Neural crest cell (in vitro differentiated cells): ENCODE data around the gene FOXP4. TPM values are rescaled to one million over a fixed set of nuclear protein-coding genes. Genes with fewer than 3 reads are reported as not detected.

ENCODE experiments used
- DNase-seq: peaks from one replicate; pipeline ENCODE4 v3.0.0; 2021; ENCODE audit warnings: low read depth, mixed read lengths, low spot score
- H3K27ac Mint-ChIP-seq: one replicate; pipeline ENCODE4 v1.8.0; 2021; ENCODE audit warnings: mild to moderate bottlenecking, mixed read lengths; ENCODE audit not compliant: unreplicated experiment
- H3K27me3 Mint-ChIP-seq: 2 replicates; pipeline ENCODE4 v1.8.0; 2021; ENCODE audit warnings: low read depth, mild to moderate bottlenecking, mixed read lengths
- H3K36me3 Mint-ChIP-seq: 2 replicates; pipeline ENCODE4 v1.8.0; 2021; ENCODE audit warnings: low read depth, mild to moderate bottlenecking, mixed read lengths
- H3K4me1 Mint-ChIP-seq: 2 replicates; pipeline ENCODE4 v1.8.0; 2021; ENCODE audit warnings: mixed read lengths
- H3K4me3 Mint-ChIP-seq: one replicate; pipeline ENCODE4 v1.8.0; 2021; ENCODE audit warnings: mild to moderate bottlenecking, mixed read lengths
- H3K9me3 Mint-ChIP-seq: 2 replicates; pipeline ENCODE4 v1.8.0; 2021; ENCODE audit warnings: mixed read lengths
- CTCF ChIP-seq: fragments of 200-600 bp; sonication (generic); conservative IDR thresholded peaks from 2 replicates; pipeline ENCODE4 v1.5.0; 2021; ENCODE audit warnings: antibody characterized with exemption, mild to moderate bottlenecking
- total RNA-seq: library from RNA; stranded (reverse); gene quantifications from 2 replicates; pipeline ENCODE4 v1.2.1, GENCODE V29; 2021

The FOXP4 gene
- total RNA-seq, 1 donor from 2014 or later: 57.9 TPM

GRCh38 chr6:41642960-41643898, 97.0 kb downstream of the FOXP4 start:
- no peak for DNase-seq
- H3K27me3 Mint-ChIP-seq: peaks cover 17% of the 10 kb centered on the region
- H3K9me3 Mint-ChIP-seq: no peaks in the 10 kb centered on the region
- H3K36me3 Mint-ChIP-seq: peaks cover 2% of the 10 kb centered on the region
- peaks cover 58% of the 10 kb centered on the region for H3K4me1 Mint-ChIP-seq
- no peak for TF ChIP-seq CTCF
- peak overlapping the region; percentile 50 for H3K27ac Mint-ChIP-seq
- peak overlapping the region; percentile 85 for H3K4me3 Mint-ChIP-seq

- peaks cover 15% of the 10 kb centered on the region for H3K27me3 Mint-ChIP-seq
- H3K9me3 Mint-ChIP-seq: no peaks in the 10 kb centered on the region
- peak overlapping the region; percentile 50 for H3K27ac Mint-ChIP-seq
- H3K4me3 Mint-ChIP-seq: peak overlapping the region; percentile 68
- H3K4me1 Mint-ChIP-seq: peaks cover 57% of the 10 kb centered on the region
- no peak for TF ChIP-seq CTCF
- DNase-seq: no peak
- H3K36me3 Mint-ChIP-seq: peaks cover 3% of the 10 kb centered on the region
Observed at GRCh38 chr6:41643899-41644269, 97.7 kb downstream of the FOXP4 start.

- no peak for DNase-seq
- Mint-ChIP-seq H3K27ac (peak overlapping the region; percentile 71), H3K27me3 (peaks cover 10% of the 10 kb centered on the region), H3K4me3 (peak overlapping the region; percentile 68), H3K4me1 (peaks cover 52% of the 10 kb centered on the region), H3K9me3 (no peaks in the 10 kb centered on the region), H3K36me3 (peaks cover 3% of the 10 kb centered on the region)
- TF ChIP-seq CTCF: no peak
Observed at GRCh38 chr6:41644297-41644879, 98.2 kb downstream of the FOXP4 start.

- Mint-ChIP-seq H3K4me1 (peaks cover 45% of the 10 kb centered on the region), H3K36me3 (peaks cover 3% of the 10 kb centered on the region), H3K27me3 (peaks cover 6% of the 10 kb centered on the region), H3K9me3 (no peaks in the 10 kb centered on the region), H3K27ac (peak overlapping the region; percentile 57), H3K4me3 (peak overlapping the region; percentile 62)
- no peak for TF ChIP-seq CTCF
- DNase-seq: no peak
Observed at GRCh38 chr6:41645007-41645618, 98.9 kb downstream of the FOXP4 start.

GRCh38 chr6:41646026-41646795, 100.0 kb downstream of the FOXP4 start:
- no peak for TF ChIP-seq CTCF
- Mint-ChIP-seq H3K36me3 (peaks cover 3% of the 10 kb centered on the region), H3K4me1 (peaks cover 37% of the 10 kb centered on the region), H3K9me3 (no peaks in the 10 kb centered on the region), H3K27me3 (peaks cover 6% of the 10 kb centered on the region), H3K27ac (no peak overlapping the region), H3K4me3 (peak overlapping the region; percentile 7)
- no peak for DNase-seq
